ENCODE results near the gene TMEM158. TPM values are rescaled to one million over a fixed set of nuclear protein-coding genes. Genes with fewer than 3 reads are reported as not detected.

TMEM158 gene
- total RNA-seq, 1 experiment from 2014 or later = 7.5 TPM

- H3K27me3 ChIP-seq (ENCODE audit: insufficient read depth, low read depth) = no peaks in the 10 kb centered on the region
- peak in 1 of 2 experiments; percentile 42 for DNase-seq
- H3K4me1 ChIP-seq (replicated peaks; ENCODE audit: insufficient read depth) = peaks cover 32% of the 10 kb centered on the region
- no peaks in the 10 kb centered on the region for H4K20me1 ChIP-seq (ENCODE audit: insufficient read depth)
- H3K27ac ChIP-seq = peak overlapping the region; percentile 92
- H3K79me2 ChIP-seq (ENCODE audit: low read depth) = no peaks in the 10 kb centered on the region
- CTCF ChIA-PET = no interaction called here
- no peaks in the 10 kb centered on the region for H3K9me2 ChIP-seq (ENCODE audit: insufficient read depth)
- peaks cover 35% of the 10 kb centered on the region for H3F3A ChIP-seq (ENCODE audit: insufficient read depth, low read depth)
- H3K36me3 ChIP-seq (ENCODE audit: low read depth) = no peaks in the 10 kb centered on the region
- POLR2A ChIA-PET (ENCODE audit: unreplicated experiment) = interaction anchor here (0.6 kb wide), 3 partner anchors 12 to 158 kb away, joined by 4 to 5 read pairs (median 5); no protein-coding TSS in a partner anchor
- peaks cover 4% of the 10 kb centered on the region; the same call in 1 of the 2 replicates for H3K9me3 ChIP-seq (ENCODE audit: insufficient read depth, low read depth)
- no TSS peak for BruUV-seq (replicated peaks)
- H3K4me2 ChIP-seq = peak overlapping the region; percentile 62
- TF ChIP-seq CTCF (conservative IDR thresholded peaks at IDR 0.05) = no peak
- TF ChIP-seq EZH2 (IDR thresholded peaks at IDR 0.05; ENCODE audit: low read depth) = no peak
- H2AFZ ChIP-seq = no peak overlapping the region
- intact Hi-C loops (cut with micrococcal nuclease; ENCODE audit: unreplicated experiment) = no loop called here
- no peak overlapping the region for H3K4me3 ChIP-seq
Measured at GRCh38 chr3:45198264-45199260, 27.5 kb downstream of the TMEM158 start.

DNA sequence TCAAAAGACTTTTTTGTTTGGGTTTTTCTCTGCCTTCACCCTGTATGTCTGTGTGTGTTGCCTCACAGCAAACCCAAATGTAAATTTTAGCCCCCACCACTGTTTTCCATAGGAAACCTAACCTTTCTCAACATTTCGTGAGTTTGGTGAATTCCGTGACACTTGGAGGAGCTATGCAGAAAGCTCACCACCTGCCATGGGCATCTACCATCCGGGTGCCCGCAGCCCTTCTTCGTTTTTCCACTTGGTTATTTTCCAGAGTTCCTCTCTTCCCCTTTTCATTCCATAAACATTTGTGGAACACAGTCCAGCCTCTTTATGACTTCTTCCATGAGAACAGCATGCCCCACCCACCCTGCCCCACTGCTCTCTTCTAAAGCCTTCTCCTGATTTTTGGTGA is 31.3 kb downstream of the TMEM158 start:
- H3K9me3 ChIP-seq (ENCODE audit: insufficient read depth, low read depth) = no peaks in the 10 kb centered on the region
- ChIA-PET CTCF (no interaction called here), POLR2A (ENCODE audit: unreplicated experiment) (no interaction called here)
- intact Hi-C loops (cut with micrococcal nuclease; ENCODE audit: unreplicated experiment) = no loop called here
- H3K4me3 ChIP-seq = no peak overlapping the region
- no TSS peak for BruUV-seq (replicated peaks)
- H3K4me1 ChIP-seq (replicated peaks; ENCODE audit: insufficient read depth) = peaks cover 18% of the 10 kb centered on the region
- no peak overlapping the region for H3K4me2 ChIP-seq
- H3K36me3 ChIP-seq (ENCODE audit: low read depth) = no peaks in the 10 kb centered on the region
- no peaks in the 10 kb centered on the region for H3K27me3 ChIP-seq (ENCODE audit: insufficient read depth, low read depth)
- no peak overlapping the region for H2AFZ ChIP-seq
- H3F3A ChIP-seq (ENCODE audit: insufficient read depth, low read depth) = peaks cover 16% of the 10 kb centered on the region
- TF ChIP-seq EZH2 (IDR thresholded peaks at IDR 0.05; ENCODE audit: low read depth) (no peak), CTCF (conservative IDR thresholded peaks at IDR 0.05) (no peak)
- H3K9me2 ChIP-seq (ENCODE audit: insufficient read depth) = no peaks in the 10 kb centered on the region
- no peaks in the 10 kb centered on the region for H4K20me1 ChIP-seq (ENCODE audit: insufficient read depth)
- DNase-seq = no peak
- H3K79me2 ChIP-seq (ENCODE audit: low read depth) = no peaks in the 10 kb centered on the region
- no peak overlapping the region for H3K27ac ChIP-seq

- DNase-seq = no peak
- Histone ChIP-seq H3K9me3 (ENCODE audit: insufficient read depth, low read depth) (no peaks in the 10 kb centered on the region), H3K27me3 (ENCODE audit: insufficient read depth, low read depth) (no peaks in the 10 kb centered on the region), H3K36me3 (ENCODE audit: low read depth) (no peaks in the 10 kb centered on the region), H3F3A (ENCODE audit: insufficient read depth, low read depth) (no peaks in the 10 kb centered on the region), H3K4me1 (replicated peaks; ENCODE audit: insufficient read depth) (no peaks in the 10 kb centered on the region), H3K4me2 (no peak overlapping the region), H4K20me1 (ENCODE audit: insufficient read depth) (no peaks in the 10 kb centered on the region), H3K79me2 (ENCODE audit: low read depth) (no peaks in the 10 kb centered on the region), H3K9me2 (ENCODE audit: insufficient read depth) (no peaks in the 10 kb centered on the region), H2AFZ (no peak overlapping the region), H3K27ac (no peak overlapping the region), H3K4me3 (no peak overlapping the region)
- BruUV-seq (replicated peaks) = no TSS peak
- intact Hi-C loops (cut with micrococcal nuclease; ENCODE audit: unreplicated experiment) = no loop called here
- CTCF ChIA-PET = no interaction called here
- POLR2A ChIA-PET (ENCODE audit: unreplicated experiment) = no interaction called here
- TF ChIP-seq EZH2 (IDR thresholded peaks at IDR 0.05; ENCODE audit: low read depth) (no peak), CTCF (conservative IDR thresholded peaks at IDR 0.05) (no peak)
Measured at GRCh38 chr3:45191924-45192417, 34.1 kb downstream of the TMEM158 start.

Measured in PC-9 (cell line).